A673 (cell line): ENCODE measurements around the gene HBB.

Source experiments
- EZH2 ChIP-seq: fragments of 200-600 bp; sonication (generic); IDR thresholded peaks from 2 replicates; pipeline ENCODE4 v1.6.1; 2017; ENCODE audit warnings: borderline replicate concordance, low read depth, mild to moderate bottlenecking, mixed read lengths, antibody characterized with exemption, low read length; ENCODE audit not compliant: poor library complexity, severe bottlenecking
- TF ChIP-seq, protein P1 (sequence below): fragments of 300-800, 200-600 bp; sonication (generic); conservative IDR thresholded peaks from 2 replicates; pipeline ENCODE4 v1.5.1; 2017; ENCODE audit warnings: low read depth, mild to moderate bottlenecking, antibody characterized with exemption, low read length, moderate library complexity, mixed read lengths

DNA sequence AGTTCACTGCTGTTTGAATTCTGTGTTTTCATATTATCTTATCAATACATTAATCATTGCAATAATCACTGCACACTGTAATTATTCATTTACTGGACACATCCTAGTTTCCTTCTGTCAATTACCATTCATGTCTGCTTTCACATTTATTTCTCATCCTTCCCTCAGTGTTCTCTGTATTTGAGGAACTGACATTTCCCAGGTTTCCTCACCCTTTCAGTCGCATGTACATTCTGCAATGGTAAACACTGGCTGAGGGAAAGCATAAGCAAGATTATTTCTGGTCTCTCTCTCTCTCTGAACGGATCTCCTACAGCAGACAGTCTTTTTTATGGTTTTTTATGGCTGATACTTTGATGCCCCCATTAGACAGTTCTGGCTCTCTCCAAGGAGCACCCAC is 11.6 kb upstream of the HBB start:
- no peak for TF ChIP-seq EZH2
- TF ChIP-seq, protein P1, sequence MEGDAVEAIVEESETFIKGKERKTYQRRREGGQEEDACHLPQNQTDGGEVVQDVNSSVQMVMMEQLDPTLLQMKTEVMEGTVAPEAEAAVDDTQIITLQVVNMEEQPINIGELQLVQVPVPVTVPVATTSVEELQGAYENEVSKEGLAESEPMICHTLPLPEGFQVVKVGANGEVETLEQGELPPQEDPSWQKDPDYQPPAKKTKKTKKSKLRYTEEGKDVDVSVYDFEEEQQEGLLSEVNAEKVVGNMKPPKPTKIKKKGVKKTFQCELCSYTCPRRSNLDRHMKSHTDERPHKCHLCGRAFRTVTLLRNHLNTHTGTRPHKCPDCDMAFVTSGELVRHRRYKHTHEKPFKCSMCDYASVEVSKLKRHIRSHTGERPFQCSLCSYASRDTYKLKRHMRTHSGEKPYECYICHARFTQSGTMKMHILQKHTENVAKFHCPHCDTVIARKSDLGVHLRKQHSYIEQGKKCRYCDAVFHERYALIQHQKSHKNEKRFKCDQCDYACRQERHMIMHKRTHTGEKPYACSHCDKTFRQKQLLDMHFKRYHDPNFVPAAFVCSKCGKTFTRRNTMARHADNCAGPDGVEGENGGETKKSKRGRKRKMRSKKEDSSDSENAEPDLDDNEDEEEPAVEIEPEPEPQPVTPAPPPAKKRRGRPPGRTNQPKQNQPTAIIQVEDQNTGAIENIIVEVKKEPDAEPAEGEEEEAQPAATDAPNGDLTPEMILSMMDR, result no peak
